Caco-2 (cell line): Measurements from ENCODE around the gene FOXD2. TPM values are rescaled to one million over a fixed set of nuclear protein-coding genes. Genes with fewer than 3 reads are reported as not detected.

Experiments
- BruUV-seq: library from RNA; stranded (reverse); fragments of 400-500 nt; replicated peaks from 2 replicates; lab custom pipeline; 2021; lab: Mats Ljungman, UMichigan
- CTCF ChIA-PET: fragments of 300-600 bp; sonication (Branson Sonifier 250); formaldehyde crosslinking; loops from one replicate; lab custom pipeline; 2022; ENCODE audit warnings: antibody characterized with exemption; lab: Charles Lee
- POLR2A ChIA-PET: fragments of 300-600 bp; sonication (Branson Sonifier 250); formaldehyde crosslinking; loops from one replicate; lab custom pipeline; 2022; ENCODE audit warnings: antibody characterized with exemption; lab: Charles Lee
- DNase-seq, 2 experiments: peaks; one replicate each; pipeline versions ENCODE4 v3.0.0 to v3.0.0-alpha.2; 2020 to 2022
- H3K27me3 ChIP-seq: replicated peaks from 2 replicates; pipeline ENCODE4 v1.6.0; 2011; ENCODE audit warnings: low read length; ENCODE audit not compliant: control insufficient read depth, insufficient read depth
- H3K36me3 ChIP-seq: 2 replicates; pipeline ENCODE4 v1.5.1; 2011; ENCODE audit warnings: low read length; ENCODE audit not compliant: control insufficient read depth, insufficient read depth
- H3K4me1 ChIP-seq: fragments of 250-450 bp; sonication (Bioruptor Pico); 2 replicates; pipeline ENCODE4 v1.5.1; 2020; ENCODE audit warnings: mild to moderate bottlenecking
- H3K4me3 ChIP-seq: 2 replicates; pipeline ENCODE4 v1.5.1; 2011; ENCODE audit warnings: low read depth, mild to moderate bottlenecking, control low read depth, low read length
- H3K9me3 ChIP-seq: fragments of 250-450 bp; sonication (Bioruptor Pico); 2 replicates; pipeline ENCODE4 v1.5.1; 2020; ENCODE audit warnings: mild to moderate bottlenecking, moderate library complexity
- H3K27ac Mint-ChIP-seq: one replicate; pipeline ENCODE4 v1.8.0; 2022; ENCODE audit warnings: mixed read lengths; ENCODE audit not compliant: unreplicated experiment
- H3K27me3 Mint-ChIP-seq: one replicate; pipeline ENCODE4 v1.8.0; 2022; ENCODE audit warnings: mixed read lengths; ENCODE audit not compliant: insufficient read depth, unreplicated experiment
- H3K36me3 Mint-ChIP-seq: one replicate; pipeline ENCODE4 v1.8.0; 2022; ENCODE audit warnings: mild to moderate bottlenecking, mixed read lengths; ENCODE audit not compliant: insufficient read depth, unreplicated experiment
- H3K4me1 Mint-ChIP-seq: one replicate; pipeline ENCODE4 v1.8.0; 2022; ENCODE audit warnings: low read depth, mixed read lengths; ENCODE audit not compliant: unreplicated experiment
- H3K4me3 Mint-ChIP-seq: one replicate; pipeline ENCODE4 v1.8.0; 2022; ENCODE audit warnings: mild to moderate bottlenecking, moderate library complexity, mixed read lengths; ENCODE audit not compliant: unreplicated experiment
- H3K9me3 Mint-ChIP-seq: one replicate; pipeline ENCODE4 v1.8.0; 2022; ENCODE audit warnings: mixed read lengths; ENCODE audit not compliant: unreplicated experiment
- CTCF ChIP-seq, 2 experiments: fragments of 200-600 bp in 1 of 2; IDR thresholded peaks; 1 replicate in 1 of 2; 2 replicates in 1 of 2; pipeline versions ENCODE4 v1.5.1 to v1.8.0; 2011 to 2022; ENCODE audit warnings: antibody characterized with exemption in 1 of 2, control low read depth in 1 of 2, inconsistent platforms in 1 of 2, low read depth in 1 of 2, low read length in 1 of 2, mild to moderate bottlenecking in 1 of 2, moderate library complexity in 1 of 2; ENCODE audit not compliant: insufficient read depth in 1 of 2, severe bottlenecking in 1 of 2, unreplicated experiment in 1 of 2
- intact Hi-C: fragments of 100-400 bp; cut with micrococcal nuclease; formaldehyde crosslinking; loops from one replicate; pipeline ENCODE4 v1.10.0; 2022; ENCODE audit not compliant: unreplicated experiment
- total RNA-seq: library from RNA; stranded (reverse); gene quantifications from 2 replicates; pipeline ENCODE4 v1.2.3, GENCODE V29; 2022

The FOXD2 gene
- total RNA-seq, 1 experiment from 2014 or later, result 4.6 TPM

GRCh38 chr1:47444297-47444561 lies 6.4 kb downstream of the FOXD2 start:
- Histone ChIP-seq H3K4me3 (no peak overlapping the region), H3K4me1 (no peaks in the 10 kb centered on the region), H3K36me3 (no peaks in the 10 kb centered on the region), H3K9me3 (no peaks in the 10 kb centered on the region), H3K27me3 (no peaks in the 10 kb centered on the region)
- no peak for DNase-seq
- no peaks in the 10 kb centered on the region for H3K4me1 Mint-ChIP-seq
- no peaks in the 10 kb centered on the region for H3K9me3 Mint-ChIP-seq
- no peak overlapping the region for H3K4me3 Mint-ChIP-seq
- TF ChIP-seq CTCF (IDR thresholded peaks at IDR 0.05; ENCODE audit: insufficient read depth in 1 of 2, low read depth in 1 of 2, low read length in 1 of 2, severe bottlenecking in 1 of 2, unreplicated experiment in 1 of 2), result no peak
- H3K27ac Mint-ChIP-seq, result no peak overlapping the region
- no TSS peak for BruUV-seq
- peaks cover 4% of the 10 kb centered on the region for H3K36me3 Mint-ChIP-seq
- CTCF ChIA-PET, result no interaction called here
- POLR2A ChIA-PET, result no interaction called here
- H3K27me3 Mint-ChIP-seq, result no peaks in the 10 kb centered on the region
- intact Hi-C loops, result no loop called here

DNA sequence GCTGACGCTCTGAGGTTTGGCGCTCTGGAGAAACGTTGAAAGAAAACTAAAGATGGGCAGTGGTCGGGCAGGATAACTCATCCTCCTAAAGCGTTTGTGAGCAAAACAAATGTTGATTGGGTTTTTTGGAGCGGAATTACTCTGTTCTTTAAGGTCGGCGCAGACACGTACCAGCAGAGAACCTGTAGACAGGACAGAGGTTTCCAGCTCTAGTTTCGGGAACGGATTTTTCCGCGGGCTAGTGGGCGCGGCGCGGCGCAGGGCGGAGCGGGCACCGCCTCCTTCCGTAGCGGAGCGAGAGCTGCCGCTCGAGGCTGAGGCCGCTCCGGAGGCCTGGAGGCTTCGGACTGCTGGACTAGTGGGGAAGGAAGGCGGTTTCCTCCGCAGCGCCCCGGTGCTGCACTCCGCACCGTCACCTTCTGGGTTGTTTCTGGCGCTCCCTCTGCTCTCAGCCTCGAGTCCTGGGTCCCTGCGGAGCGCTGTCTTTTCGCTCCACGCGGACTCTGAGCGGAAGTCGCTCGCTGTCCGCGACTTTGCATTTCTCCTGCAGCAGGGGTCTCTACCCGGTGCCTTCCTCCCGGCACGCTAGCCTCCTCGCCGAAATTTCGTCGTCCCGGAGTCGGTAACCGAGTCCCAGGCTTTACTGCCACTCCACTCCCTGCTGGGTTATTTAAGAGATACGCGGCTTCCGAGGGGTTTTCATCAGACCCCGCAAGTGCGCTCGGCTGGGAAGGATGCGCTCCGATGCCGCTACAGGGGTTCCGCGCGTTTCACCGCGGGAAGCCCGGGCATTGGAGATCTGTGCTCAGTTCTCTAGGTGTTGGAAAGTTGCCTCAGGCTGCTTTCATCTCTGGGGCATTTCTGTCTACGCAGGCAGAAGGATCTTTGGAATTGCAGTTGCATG lies 7.0 kb downstream of the FOXD2 start:
- Mint-ChIP-seq H3K9me3 (no peaks in the 10 kb centered on the region), H3K27me3 (no peaks in the 10 kb centered on the region), H3K27ac (no peak overlapping the region), H3K4me3 (no peak overlapping the region), H3K4me1 (no peaks in the 10 kb centered on the region), H3K36me3 (peaks cover 4% of the 10 kb centered on the region)
- TF ChIP-seq CTCF (IDR thresholded peaks at IDR 0.05; ENCODE audit: insufficient read depth in 1 of 2, low read depth in 1 of 2, low read length in 1 of 2, severe bottlenecking in 1 of 2, unreplicated experiment in 1 of 2), result no peak
- intact Hi-C loops, result no loop called here
- no peaks in the 10 kb centered on the region for H3K27me3 ChIP-seq
- CTCF ChIA-PET, result no interaction called here
- no peaks in the 10 kb centered on the region for H3K4me1 ChIP-seq
- POLR2A ChIA-PET, result no interaction called here
- no TSS peak for BruUV-seq
- no peak overlapping the region for H3K4me3 ChIP-seq
- H3K9me3 ChIP-seq, result no peaks in the 10 kb centered on the region
- no peaks in the 10 kb centered on the region for H3K36me3 ChIP-seq
- DNase-seq, result no peak

DNA sequence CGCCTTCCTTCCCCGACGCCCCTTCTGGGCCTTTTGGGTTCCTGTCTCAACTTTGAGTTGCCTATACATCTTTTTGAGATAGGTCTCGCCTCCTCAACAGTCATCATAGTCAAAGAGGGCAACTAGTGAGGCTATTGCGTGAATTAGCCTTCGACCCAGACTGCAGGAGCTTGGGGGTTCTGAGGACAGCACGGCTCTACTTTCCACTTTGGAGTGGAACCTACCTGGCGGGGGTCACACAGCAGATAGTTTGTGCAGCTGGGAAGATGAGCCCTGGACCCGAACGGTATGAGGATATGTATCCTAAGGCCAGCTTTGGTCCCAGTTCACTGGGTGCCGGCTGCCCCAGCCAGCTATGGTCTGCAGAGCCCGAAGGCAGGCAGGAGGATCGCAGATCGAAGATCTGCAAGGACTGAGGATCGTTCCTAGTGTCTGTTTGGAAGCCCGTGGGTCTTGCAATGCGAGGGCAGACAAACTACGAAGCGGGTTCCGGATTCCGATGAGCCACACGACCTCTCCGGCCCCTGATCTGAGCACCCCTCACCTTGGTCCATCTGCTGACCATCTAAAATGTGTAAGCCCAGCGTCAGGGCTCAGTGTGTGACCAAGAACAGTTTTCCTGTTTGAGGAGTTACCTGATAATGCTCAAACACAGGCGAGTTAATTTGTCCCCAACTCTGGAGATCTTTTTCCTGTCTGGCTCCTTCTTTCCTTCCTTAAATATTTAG lies 8.1 kb downstream of the FOXD2 start:
- no peak for DNase-seq
- POLR2A ChIA-PET, result no interaction called here
- no TSS peak for BruUV-seq
- no peak for TF ChIP-seq CTCF (IDR thresholded peaks at IDR 0.05; ENCODE audit: insufficient read depth in 1 of 2, low read depth in 1 of 2, low read length in 1 of 2, severe bottlenecking in 1 of 2, unreplicated experiment in 1 of 2)
- H3K9me3 Mint-ChIP-seq, result no peaks in the 10 kb centered on the region
- H3K27me3 Mint-ChIP-seq, result no peaks in the 10 kb centered on the region
- Histone ChIP-seq H3K9me3 (no peaks in the 10 kb centered on the region), H3K36me3 (no peaks in the 10 kb centered on the region), H3K4me1 (no peaks in the 10 kb centered on the region), H3K4me3 (no peak overlapping the region), H3K27me3 (no peaks in the 10 kb centered on the region)
- no peak overlapping the region for H3K4me3 Mint-ChIP-seq
- no peak overlapping the region for H3K27ac Mint-ChIP-seq
- CTCF ChIA-PET, result no interaction called here
- peaks cover 4% of the 10 kb centered on the region for H3K36me3 Mint-ChIP-seq
- no peaks in the 10 kb centered on the region for H3K4me1 Mint-ChIP-seq
- intact Hi-C loops, result no loop called here
